Immature natural killer cell (primary cell): ENCODE data around the gene MUSK. TPM values are rescaled to one million over a fixed set of nuclear protein-coding genes. Genes with fewer than 3 reads are reported as not detected.
"Not testable (repeated sequence)": the region's sequence is repeated elsewhere in the genome, so short reads cannot be mapped to it uniquely, and the experiment has no call there.

Experiments used
- DNase-seq, 3 donors: peaks; one replicate each; pipeline ENCODE4 v3.0.0; 2022; ENCODE audit warnings: mixed read lengths in 1 of 3
- H3K27ac Mint-ChIP-seq, 6 donors: one replicate each; pipeline ENCODE4 v1.8.0; 2020; ENCODE audit warnings: mixed read lengths in 6 of 6, mild to moderate bottlenecking in 5 of 6, inconsistent platforms in 4 of 6, moderate library complexity in 3 of 6
- H3K27me3 Mint-ChIP-seq, 3 donors: one replicate each; pipeline ENCODE4 v1.8.0; 2020 to 2021; ENCODE audit warnings: low read depth in 3 of 3, mild to moderate bottlenecking in 3 of 3, mixed read lengths in 3 of 3, moderate library complexity in 3 of 3, inconsistent platforms in 1 of 3
- H3K36me3 Mint-ChIP-seq, 3 donors: one replicate each; pipeline ENCODE4 v1.8.0; 2020; ENCODE audit warnings: mixed read lengths in 3 of 3, inconsistent platforms in 2 of 3, mild to moderate bottlenecking in 2 of 3
- H3K4me1 Mint-ChIP-seq, 2 donors: one replicate each; pipeline ENCODE4 v1.8.0; 2020; ENCODE audit warnings: inconsistent platforms in 2 of 2, mild to moderate bottlenecking in 2 of 2, mixed read lengths in 2 of 2, moderate library complexity in 1 of 2
- H3K4me3 Mint-ChIP-seq, 5 donors: one replicate each; pipeline ENCODE4 v1.8.0; 2020; ENCODE audit warnings: mild to moderate bottlenecking in 5 of 5, mixed read lengths in 5 of 5, inconsistent platforms in 3 of 5, moderate library complexity in 3 of 5
- H3K9me3 Mint-ChIP-seq, 6 donors: one replicate each; pipeline ENCODE4 v1.8.0; 2020; ENCODE audit warnings: mild to moderate bottlenecking in 6 of 6, mixed read lengths in 6 of 6, inconsistent platforms in 4 of 6, moderate library complexity in 3 of 6
- polyA plus RNA-seq, 3 donors: library from polyadenylated mRNA; unstranded; fragments of 300-500 nt; fragmentation: Illumina TruSeq; gene quantifications; one replicate each; pipeline ENCODE4 v1.2.3, GENCODE V29; 2021

Gene MUSK
- polyA plus RNA-seq, 3 donors from 2014 or later, result not detected

DNA sequence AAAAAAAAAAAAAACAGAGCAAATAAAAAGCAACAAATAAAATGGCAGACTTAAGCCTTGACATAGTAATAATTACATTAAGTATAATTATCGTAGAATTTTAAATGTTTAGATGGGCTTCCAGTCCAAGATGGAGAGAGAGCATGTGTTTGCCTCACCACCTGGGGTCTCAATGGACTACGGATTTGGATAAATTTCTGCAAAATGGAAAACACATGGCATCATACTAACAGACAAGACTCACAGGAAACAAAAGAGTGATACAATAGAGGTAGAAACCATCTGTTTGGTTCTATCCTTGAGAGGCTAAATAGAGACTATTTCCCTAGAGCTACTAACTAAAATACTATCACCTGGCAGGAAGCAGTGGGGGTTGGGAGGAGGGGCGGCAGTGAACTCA lies 144.3 kb downstream of the MUSK start:
- Mint-ChIP-seq H3K4me1 (peaks cover 5 to 15% of the 10 kb centered on the region in 2 donors), H3K27me3 (no peaks in the 10 kb centered on the region), H3K36me3 (no peaks in the 10 kb centered on the region), H3K9me3 (peaks cover 0 to 12% (median 4%) of the 10 kb centered on the region in 6 donors), H3K27ac (no peak overlapping the region), H3K4me3 (no peak overlapping the region)
- DNase-seq, result no peak

- Mint-ChIP-seq H3K4me1 (peaks cover under 1 to 4% of the 10 kb centered on the region in 2 donors), H3K4me3 (no peak overlapping the region), H3K9me3 (peaks cover 0 to 8% (median 4%) of the 10 kb centered on the region in 6 donors), H3K27me3 (no peaks in the 10 kb centered on the region), H3K36me3 (no peaks in the 10 kb centered on the region), H3K27ac (no peak overlapping the region)
- no peak for DNase-seq
Measured at GRCh38 chr9:110814159-110814558, 145.6 kb downstream of the MUSK start.

- Mint-ChIP-seq H3K36me3 (no peaks in the 10 kb centered on the region), H3K4me3 (no peak overlapping the region), H3K9me3 (peaks cover 0 to 4% (median 1%) of the 10 kb centered on the region in 6 donors), H3K4me1 (no peaks in the 10 kb centered on the region), H3K27ac (no peak overlapping the region), H3K27me3 (peaks cover 0 to 3% (median 0%) of the 10 kb centered on the region in 3 donors)
- no peak for DNase-seq
Measured at GRCh38 chr9:110815361-110815760, 146.8 kb downstream of the MUSK start.

- no peak for DNase-seq
- Mint-ChIP-seq H3K9me3 (peaks cover 0 to 18% (median 3%) of the 10 kb centered on the region in 6 donors), H3K4me3 (no peak overlapping the region), H3K27me3 (peaks cover 0 to 3% (median 2%) of the 10 kb centered on the region in 3 donors), H3K4me1 (no peaks in the 10 kb centered on the region), H3K36me3 (no peaks in the 10 kb centered on the region), H3K27ac (no peak overlapping the region)
Measured at GRCh38 chr9:110820381-110820780, 151.8 kb downstream of the MUSK start.

- Mint-ChIP-seq H3K4me1 (no peaks in the 10 kb centered on the region), H3K27me3 (peaks cover 0 to 3% (median 2%) of the 10 kb centered on the region in 3 donors), H3K9me3 (peaks cover 0 to 18% (median 3%) of the 10 kb centered on the region in 6 donors), H3K27ac (no peak overlapping the region), H3K4me3 (no peak overlapping the region), H3K36me3 (no peaks in the 10 kb centered on the region)
- no peak for DNase-seq
Measured at GRCh38 chr9:110821064-110821463, 152.5 kb downstream of the MUSK start.

DNA sequence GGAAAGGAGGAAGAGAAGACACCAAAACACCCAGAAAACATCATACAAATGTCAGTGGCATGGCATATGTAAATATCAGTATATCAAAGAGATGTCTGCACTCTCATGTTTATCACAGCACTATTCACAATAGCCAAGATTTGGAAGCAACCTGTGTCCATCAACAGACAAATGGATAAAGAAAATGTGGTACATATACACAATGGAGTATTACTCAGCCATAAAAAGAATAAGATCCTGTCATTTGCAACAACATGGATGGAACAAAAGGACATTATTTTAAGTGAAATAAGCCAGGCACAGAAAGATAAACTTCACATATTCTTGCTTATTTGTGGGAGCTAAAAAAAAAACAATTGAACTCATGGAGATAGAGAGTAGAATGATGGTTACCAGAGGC lies 156.5 kb downstream of the MUSK start:
- H3K27me3 Mint-ChIP-seq, H3K4me3 Mint-ChIP-seq: not testable (repeated sequence)

GRCh38 chr9:110825950-110826349 lies 157.4 kb downstream of the MUSK start:
- no peak overlapping the region for H3K27ac Mint-ChIP-seq
- DNase-seq, result no peak
- H3K4me3 Mint-ChIP-seq, result no peak overlapping the region
- peaks cover 0 to 3% (median 0%) of the 10 kb centered on the region in 3 donors for H3K27me3 Mint-ChIP-seq
- no peaks in the 10 kb centered on the region for H3K36me3 Mint-ChIP-seq
- no peaks in the 10 kb centered on the region for H3K4me1 Mint-ChIP-seq
- H3K9me3 Mint-ChIP-seq, result peaks cover 0 to 10% (median 3%) of the 10 kb centered on the region in 6 donors

More for the DNA sequence above, 156.5 kb downstream of the MUSK start:
- H3K9me3 Mint-ChIP-seq, result peaks cover 0 to 13% (median 1%) of the 10 kb centered on the region in 6 donors
- not testable (repeated sequence) for H3K27ac Mint-ChIP-seq, H3K36me3 Mint-ChIP-seq, DNase-seq, H3K4me1 Mint-ChIP-seq

DNA sequence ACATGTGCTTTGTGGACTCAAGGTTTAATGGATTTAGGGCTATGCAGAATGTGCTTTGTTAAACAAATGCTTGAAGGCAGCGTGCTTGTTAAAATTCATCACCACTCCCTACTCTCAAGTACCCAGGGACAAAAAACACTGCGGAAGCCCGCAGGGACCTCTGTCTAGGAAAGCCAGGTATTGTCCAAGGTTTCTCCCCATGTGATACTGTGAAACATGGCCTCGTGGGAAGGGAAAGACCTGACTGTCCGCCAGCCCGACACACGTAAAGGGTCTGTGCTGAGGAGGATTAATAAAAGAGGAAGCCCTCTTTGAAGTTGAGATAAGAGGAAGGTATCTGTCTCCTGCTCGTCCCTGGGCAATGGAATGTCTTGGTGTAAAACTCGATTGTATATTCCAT lies 157.8 kb downstream of the MUSK start:
- H3K4me1 Mint-ChIP-seq, H3K27ac Mint-ChIP-seq, DNase-seq, H3K27me3 Mint-ChIP-seq, H3K9me3 Mint-ChIP-seq, H3K4me3 Mint-ChIP-seq, H3K36me3 Mint-ChIP-seq: not testable (repeated sequence)

DNA sequence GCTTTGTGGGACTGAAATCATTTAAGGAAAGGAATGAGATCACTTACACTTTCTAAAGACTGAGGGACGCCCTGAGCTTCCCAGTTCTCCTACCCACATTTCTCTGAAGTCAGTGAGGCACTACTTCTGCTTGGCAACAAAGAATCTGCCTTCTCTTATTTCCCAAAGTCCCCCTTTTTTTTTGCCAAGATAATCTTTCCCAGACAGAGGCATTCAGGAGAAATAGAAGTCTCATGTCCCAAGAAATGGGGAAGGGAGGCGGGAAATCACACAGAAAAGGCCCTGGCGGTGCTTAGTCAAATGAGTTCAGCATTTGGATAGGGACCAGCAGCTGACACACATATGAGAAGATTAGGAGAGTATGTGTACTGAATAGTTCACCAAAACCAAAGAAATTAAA lies 159.7 kb downstream of the MUSK start:
- Mint-ChIP-seq H3K27ac (no peak overlapping the region), H3K4me3 (no peak overlapping the region), H3K9me3 (peaks cover 0 to 4% (median 2%) of the 10 kb centered on the region in 6 donors), H3K36me3 (no peaks in the 10 kb centered on the region), H3K27me3 (peaks cover 0 to 1% (median 1%) of the 10 kb centered on the region in 3 donors), H3K4me1 (no peaks in the 10 kb centered on the region)
- DNase-seq, result no peak

- no peaks in the 10 kb centered on the region for H3K4me1 Mint-ChIP-seq
- no peak overlapping the region for H3K27ac Mint-ChIP-seq
- peaks cover 0 to 1% (median 1%) of the 10 kb centered on the region in 3 donors for H3K27me3 Mint-ChIP-seq
- DNase-seq, result no peak
- no peaks in the 10 kb centered on the region for H3K36me3 Mint-ChIP-seq
- no peak overlapping the region for H3K4me3 Mint-ChIP-seq
- peaks cover 0 to 8% (median 2%) of the 10 kb centered on the region in 6 donors for H3K9me3 Mint-ChIP-seq
Measured at GRCh38 chr9:110830495-110830894, 161.9 kb downstream of the MUSK start.

DNA sequence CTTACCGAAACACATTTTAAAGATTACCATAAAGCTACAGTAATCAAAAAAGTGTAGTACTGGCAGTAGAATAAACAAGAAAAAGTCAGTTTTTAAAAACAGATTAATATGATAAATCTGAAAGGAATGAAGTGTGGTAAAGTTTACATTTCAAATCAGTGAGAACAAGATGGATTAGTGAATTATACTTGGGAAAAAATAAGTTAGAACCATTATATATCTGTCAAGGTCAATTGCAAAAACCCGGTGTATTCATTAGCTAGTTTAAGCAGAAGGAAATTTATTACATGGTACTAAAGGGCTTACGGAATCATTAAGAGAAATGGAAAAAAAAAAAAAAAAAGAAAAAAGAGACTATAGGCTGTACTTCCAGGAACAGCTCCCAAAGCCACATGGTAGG lies 164.3 kb downstream of the MUSK start:
- Mint-ChIP-seq H3K27me3 (peaks cover 0 to 1% (median 1%) of the 10 kb centered on the region in 3 donors), H3K9me3 (peaks cover 0 to 12% (median 5%) of the 10 kb centered on the region in 6 donors), H3K4me1 (no peaks in the 10 kb centered on the region), H3K4me3 (no peak overlapping the region), H3K36me3 (no peaks in the 10 kb centered on the region), H3K27ac (no peak overlapping the region)
- no peak for DNase-seq

DNA sequence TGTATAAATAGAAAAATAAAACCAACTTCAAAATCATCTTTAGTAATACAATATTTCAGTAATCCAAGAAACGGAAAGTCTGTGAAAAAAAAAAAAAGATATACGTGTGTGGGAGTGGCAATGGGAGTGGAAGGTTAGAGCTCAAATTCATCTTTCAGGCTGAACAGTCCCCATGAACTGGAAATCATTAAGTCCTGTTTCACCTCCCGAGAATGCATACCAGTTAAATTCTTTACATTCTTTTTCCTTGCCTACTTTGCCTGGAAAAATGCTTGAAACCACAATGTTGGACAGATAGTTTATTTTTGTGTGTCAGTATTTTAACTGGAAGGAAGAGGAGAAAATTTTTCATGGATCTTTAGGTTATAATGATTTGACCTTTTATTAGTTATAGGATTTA lies 166.8 kb downstream of the MUSK start:
- no peaks in the 10 kb centered on the region for H3K36me3 Mint-ChIP-seq
- H3K27ac Mint-ChIP-seq, result no peak overlapping the region
- no peaks in the 10 kb centered on the region for H3K4me1 Mint-ChIP-seq
- no peak overlapping the region for H3K4me3 Mint-ChIP-seq
- peaks cover 0 to 1% (median 0%) of the 10 kb centered on the region in 3 donors for H3K27me3 Mint-ChIP-seq
- no peak for DNase-seq
- peaks cover under 1 to 15% (median 5%) of the 10 kb centered on the region in 6 donors for H3K9me3 Mint-ChIP-seq

DNA sequence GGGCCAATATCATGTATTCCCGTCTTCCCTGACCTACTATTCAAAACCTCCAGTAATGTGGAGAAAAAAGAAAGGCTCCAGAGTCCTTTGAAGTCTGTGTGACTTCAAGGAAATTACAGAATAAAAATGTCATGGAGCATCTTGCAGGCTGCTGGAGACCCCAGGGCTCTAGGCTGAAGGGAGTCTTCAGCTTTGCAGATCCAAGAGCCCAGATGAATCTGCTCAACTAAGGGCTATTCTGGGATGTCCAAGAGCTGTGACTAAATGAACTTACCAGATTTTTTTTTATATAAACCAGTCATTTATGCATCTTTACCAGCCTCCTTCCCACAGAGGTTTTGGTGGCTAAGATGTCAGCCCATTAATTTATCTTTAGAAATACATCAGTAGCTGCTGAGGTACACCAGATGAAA lies 167.3 kb downstream of the MUSK start:
- H3K27me3 Mint-ChIP-seq, result peaks cover 0 to 1% (median 0%) of the 10 kb centered on the region in 3 donors
- peaks cover under 1 to 18% (median 6%) of the 10 kb centered on the region in 6 donors for H3K9me3 Mint-ChIP-seq
- no peak for DNase-seq
- no peaks in the 10 kb centered on the region for H3K36me3 Mint-ChIP-seq
- no peak overlapping the region for H3K4me3 Mint-ChIP-seq
- no peak overlapping the region for H3K27ac Mint-ChIP-seq
- H3K4me1 Mint-ChIP-seq, result no peaks in the 10 kb centered on the region

GRCh38 chr9:110837401-110838005 lies 168.9 kb downstream of the MUSK start:
- Mint-ChIP-seq H3K27ac (no peak overlapping the region), H3K4me3 (no peak overlapping the region), H3K27me3 (no peaks in the 10 kb centered on the region), H3K36me3 (no peaks in the 10 kb centered on the region), H3K9me3 (peaks cover 0 to 18% (median 7%) of the 10 kb centered on the region in 6 donors), H3K4me1 (no peaks in the 10 kb centered on the region)
- DNase-seq, result no peak

GRCh38 chr9:110842169-110842568 lies 173.6 kb downstream of the MUSK start:
- Mint-ChIP-seq H3K36me3 (no peaks in the 10 kb centered on the region), H3K27me3 (peaks cover 0 to 2% (median 0%) of the 10 kb centered on the region in 3 donors), H3K4me1 (no peaks in the 10 kb centered on the region), H3K4me3 (no peak overlapping the region), H3K27ac (no peak overlapping the region), H3K9me3 (peaks cover 6 to 22% (median 9%) of the 10 kb centered on the region in 6 donors)
- no peak for DNase-seq
